GM21528 (cell line): ENCODE measurements around the gene THSD7B.

ENCODE experiments used
- ATAC-seq: cut with Tn5 transposase; IDR thresholded peaks from one replicate; pipeline ENCODE4 v1.9.1; 2021; ENCODE audit warnings: mild to moderate bottlenecking, moderate library complexity; ENCODE audit not compliant: unreplicated experiment, low FRiP score

The THSD7B gene

DNA sequence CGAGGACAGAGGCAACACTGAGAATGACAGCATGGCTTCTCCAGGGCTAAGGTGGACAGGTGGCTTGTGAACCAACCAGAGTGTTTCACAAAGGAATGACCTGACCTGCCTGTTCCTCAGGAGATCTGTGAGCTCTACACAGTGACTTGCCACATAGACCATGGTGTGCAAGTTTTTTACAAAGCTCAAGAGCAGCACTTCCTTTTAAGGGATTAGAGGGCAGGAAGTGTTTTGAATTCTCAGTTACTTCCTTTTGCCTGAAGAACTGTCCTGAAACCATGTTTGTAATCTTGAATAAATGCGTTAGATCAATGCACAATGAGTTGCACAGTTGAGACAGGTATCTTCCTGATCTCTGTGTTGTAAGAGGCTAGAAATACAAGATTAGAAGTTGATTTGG is 421.9 kb downstream of the THSD7B start:
- no peak for ATAC-seq

DNA sequence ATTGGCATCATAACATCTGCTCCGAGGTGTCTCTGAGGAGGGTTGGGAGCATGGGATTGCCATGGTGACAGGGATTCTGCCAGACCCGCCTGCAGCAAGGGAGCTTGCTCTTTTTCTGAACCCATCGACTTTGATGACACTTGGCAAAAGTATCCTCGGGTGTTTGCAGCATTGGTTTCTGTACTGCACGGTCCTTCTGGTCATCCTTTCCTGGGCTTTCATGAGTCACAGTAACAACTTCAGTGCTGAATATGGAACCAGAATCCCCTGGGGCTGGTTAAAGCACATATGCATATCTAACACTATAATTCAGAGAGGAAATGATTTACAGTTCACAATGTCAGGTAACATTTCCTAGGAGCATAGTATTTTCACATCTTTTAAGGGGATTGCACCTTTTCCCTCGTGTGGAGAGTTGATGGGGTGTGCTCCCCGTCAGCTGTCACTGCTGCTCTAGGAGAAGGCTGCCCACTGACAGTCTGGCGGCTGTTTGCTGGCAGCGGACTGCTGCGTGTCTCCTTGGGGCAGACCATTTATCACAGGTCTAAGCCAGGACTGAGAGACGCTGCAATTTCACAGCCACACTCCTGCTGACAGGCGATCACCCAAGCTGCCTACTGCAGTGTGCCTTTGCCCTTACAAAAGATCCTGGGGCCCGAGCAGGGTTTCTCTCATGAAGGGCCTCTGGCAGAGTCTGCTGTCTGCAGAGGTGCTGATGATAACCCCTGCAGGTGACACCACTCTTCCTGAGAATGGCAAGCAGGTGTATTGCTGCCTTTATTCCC is 425.3 kb downstream of the THSD7B start:
- ATAC-seq = no peak

DNA sequence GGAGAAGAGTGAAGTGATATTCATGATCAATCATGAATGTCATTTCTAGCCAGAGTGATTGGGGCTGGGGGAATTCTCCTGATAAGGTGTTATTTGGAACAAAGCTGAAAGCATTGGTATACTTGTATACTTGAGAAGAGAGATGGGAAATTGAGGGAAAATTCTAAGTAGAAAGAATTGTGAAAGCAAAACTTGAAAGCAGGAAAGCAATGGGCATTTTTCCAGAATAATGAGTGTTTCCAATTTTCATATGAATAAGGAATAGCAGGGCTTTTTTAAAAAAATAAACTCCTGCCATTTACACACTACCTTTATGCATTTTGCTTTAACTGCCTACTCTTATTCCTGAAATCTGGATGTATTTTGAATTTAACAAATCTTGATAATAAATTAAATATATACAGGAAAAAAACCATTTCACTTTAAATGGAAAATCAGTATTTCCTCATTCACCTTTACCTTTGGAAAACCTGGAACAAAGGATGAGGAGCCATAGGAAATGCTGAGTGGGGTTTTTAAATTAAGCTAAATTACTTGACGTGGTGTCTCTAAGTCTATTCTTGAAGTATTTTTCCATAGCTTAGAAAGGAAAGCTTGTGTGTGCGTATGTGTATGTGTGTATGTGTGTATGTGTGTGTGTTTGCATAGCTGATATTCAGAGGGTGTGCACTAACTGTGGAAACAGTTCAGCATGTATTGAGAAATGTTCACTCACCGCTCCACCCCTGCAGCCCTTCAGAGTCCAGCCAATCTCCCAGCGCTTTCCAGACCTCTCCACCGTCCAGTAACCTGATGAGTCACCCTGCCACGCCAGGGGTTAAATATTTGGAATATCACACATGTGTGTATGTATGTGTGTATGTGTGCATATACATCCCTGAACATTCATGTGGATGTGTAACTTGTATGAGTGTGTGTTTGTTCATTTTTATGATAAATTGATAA is 427.3 kb downstream of the THSD7B start:
- ATAC-seq = no peak

DNA sequence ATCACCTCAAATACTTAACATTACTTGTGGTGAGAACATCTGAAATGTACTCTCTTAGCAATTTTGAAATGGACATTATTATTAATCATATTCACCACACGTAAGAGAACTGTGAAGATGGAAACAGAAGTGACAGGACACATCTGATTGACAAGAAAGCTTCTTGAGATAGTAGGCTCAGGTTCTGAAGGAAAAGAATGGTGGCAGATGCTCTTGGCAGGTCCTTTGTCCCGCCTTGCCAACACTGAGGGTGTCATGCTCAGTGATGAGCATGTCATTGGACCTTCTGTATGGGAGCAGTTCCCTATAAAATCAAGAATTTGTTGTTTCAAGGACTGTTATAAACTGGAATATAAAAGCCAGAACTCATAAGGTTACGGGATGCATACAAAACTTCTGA is 428.1 kb downstream of the THSD7B start:
- ATAC-seq = no peak

DNA sequence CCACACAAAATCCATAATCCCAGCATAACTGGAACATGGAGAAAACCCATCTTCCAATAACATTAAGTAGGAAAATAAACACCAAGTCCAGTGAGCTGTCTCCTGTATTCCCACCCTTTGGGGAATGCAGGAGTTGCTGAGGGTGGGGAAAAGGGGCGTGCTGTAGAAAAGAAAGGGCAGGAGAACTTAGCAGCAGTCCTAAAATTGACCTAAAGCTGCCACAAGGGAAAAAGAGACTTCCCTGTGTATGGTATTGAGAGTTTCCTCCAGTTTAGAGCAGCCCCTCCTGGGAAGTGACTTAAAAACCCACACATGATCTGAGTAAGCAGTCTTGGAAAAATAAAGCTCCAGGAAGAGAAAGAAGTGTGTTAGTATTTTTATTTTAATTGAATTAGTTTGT is 428.8 kb downstream of the THSD7B start:
- no peak for ATAC-seq

DNA sequence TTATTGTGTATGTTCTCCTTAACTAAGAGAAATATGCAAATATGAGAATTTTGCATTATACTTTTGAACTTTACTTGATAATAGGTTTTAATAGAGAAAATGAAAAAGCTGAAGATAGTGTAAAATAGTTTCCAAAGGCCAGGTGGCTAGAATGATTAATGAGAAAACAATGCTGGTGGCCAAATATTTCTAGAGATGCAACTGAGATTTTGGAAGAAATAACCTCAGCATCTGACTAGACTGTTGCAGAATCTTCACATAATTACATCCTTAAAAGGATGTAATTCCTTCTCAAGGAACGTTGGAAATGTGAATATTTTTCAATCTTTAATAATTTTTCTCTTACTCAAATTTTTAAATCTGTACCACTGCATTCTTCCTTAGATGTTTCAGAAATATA is 434.4 kb downstream of the THSD7B start:
- no peak for ATAC-seq

DNA sequence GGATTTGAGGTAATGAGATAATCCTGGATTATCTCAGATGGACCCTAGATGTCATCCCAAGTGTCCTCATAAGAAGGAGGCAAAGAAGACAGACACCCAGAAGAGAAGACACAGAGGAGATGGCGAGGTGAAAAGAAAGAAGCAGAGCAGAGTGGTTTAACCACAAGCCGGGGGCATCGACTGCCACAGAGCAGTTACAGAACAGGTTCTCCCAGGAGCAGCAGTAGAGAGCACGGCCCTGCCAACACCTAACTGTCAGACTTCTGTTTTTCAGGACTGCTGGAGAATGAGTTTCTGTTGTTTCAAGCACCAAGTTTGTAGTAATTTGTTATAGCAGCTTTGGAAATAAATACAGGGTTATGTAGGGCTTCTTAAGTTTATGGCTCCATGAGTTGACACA is 437.0 kb downstream of the THSD7B start:
- no peak for ATAC-seq

DNA sequence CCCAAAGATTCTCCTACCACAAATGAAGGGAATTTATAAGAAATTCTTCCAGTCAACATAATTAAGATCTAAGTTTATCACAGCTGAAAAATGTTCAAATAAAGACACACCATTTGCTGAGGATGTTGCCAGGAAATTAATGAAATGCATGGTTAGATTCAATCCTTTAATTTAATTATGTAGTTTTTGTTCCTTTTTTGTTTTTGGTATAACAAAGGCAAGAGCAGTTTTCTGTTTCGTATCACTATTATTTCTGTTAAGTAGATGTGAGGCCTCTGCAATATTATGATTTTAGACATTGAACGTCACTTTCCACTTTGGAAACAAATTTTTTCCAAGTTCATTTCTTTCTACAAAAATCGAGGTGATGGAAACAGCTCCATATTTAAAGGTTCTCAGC is 440.0 kb downstream of the THSD7B start:
- ATAC-seq = no peak

DNA sequence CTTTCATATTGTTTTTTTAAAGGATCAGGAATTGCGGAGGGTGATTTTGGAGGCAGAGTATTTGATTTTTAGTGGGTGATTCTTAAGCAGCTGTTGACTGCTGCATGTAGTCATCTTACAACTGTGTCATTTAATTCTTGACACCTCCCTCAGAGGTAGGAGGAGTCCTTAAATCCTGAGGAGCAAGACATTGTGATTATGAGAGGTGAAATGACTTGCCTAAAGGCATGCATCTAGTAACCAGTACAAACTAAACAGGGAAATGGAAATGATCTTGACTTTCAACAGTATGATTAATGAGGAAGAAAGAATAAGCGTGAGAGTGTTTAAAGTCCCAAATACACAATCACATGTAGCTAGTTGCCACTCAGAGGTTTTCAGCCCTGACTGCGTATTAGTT is 440.7 kb downstream of the THSD7B start:
- ATAC-seq = no peak

DNA sequence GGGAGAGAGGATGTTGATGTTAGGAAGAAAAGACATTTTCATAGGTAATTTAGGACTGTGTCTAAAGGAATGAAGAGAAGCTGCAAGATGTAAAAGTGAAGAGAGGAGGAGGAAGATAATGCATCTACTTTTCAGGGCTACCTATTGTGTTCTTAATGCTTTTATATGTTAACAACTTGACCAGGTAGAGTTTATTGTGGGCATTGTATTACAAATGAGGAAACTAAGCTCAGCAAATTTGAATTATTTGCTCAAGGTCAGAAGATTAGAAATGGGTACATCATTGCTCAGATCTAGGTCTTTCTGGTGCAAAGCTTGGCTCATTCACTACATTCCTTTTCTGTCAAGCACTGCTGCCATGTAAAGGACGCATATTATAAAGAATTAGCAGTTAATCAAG is 441.7 kb downstream of the THSD7B start:
- ATAC-seq = no peak

DNA sequence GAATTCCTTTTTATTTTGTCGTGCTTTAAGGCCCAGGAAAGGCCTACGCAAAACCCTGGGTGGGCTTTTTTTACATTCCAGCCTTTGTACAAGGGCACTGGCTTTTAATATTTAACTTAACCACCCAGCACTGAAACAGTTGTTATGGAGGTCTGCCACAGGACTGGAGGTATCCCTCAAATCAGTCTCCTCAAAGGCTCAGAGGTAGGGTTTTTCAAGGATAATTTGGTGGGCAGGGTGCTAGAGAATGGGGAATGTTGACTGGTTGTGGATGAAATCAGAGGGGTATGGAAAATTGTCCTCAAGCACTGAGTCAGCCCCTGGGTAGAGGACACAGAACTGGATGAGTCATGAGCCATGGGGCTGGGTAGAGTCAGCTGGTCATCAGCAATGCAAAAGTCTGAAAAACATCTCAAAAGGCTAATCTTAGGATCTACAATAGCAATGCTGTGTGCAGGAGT is 443.1 kb downstream of the THSD7B start:
- no peak for ATAC-seq

DNA sequence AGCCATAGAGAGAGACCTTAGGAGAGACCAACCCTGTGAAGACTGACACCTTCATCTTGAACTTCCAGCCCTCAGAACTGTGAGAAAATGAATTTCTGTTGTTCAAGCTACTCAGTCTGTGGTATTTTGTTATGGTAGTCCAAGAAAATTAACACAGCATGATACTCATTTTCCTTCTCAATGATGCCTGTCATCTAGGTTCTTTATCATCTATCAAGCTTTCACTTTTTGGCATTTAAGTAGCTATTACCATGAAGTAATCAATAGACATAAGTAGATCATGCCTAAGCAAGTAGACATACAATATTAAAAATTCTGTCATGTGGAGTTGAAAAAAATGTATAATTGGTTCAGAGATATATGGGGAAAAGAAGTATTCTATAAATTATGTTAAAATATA is 444.7 kb downstream of the THSD7B start:
- ATAC-seq = no peak

DNA sequence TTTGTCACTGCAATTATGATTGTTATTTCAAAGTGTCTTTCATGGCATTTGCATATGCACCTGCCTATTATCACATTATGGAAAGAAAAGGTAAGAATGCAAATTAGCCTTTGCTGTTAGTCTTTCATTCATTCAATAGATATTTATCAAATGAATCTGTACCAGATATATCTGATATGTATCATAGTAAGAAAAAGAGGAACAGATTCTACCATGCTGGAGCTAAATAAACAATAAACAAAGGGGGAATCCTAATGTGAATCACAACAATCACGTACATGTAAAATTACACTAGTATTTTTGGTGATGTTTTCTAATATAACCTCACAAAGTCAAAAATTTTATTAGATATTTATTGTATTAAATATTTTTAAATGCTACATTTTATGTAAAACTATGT is 446.4 kb downstream of the THSD7B start:
- no peak for ATAC-seq

DNA sequence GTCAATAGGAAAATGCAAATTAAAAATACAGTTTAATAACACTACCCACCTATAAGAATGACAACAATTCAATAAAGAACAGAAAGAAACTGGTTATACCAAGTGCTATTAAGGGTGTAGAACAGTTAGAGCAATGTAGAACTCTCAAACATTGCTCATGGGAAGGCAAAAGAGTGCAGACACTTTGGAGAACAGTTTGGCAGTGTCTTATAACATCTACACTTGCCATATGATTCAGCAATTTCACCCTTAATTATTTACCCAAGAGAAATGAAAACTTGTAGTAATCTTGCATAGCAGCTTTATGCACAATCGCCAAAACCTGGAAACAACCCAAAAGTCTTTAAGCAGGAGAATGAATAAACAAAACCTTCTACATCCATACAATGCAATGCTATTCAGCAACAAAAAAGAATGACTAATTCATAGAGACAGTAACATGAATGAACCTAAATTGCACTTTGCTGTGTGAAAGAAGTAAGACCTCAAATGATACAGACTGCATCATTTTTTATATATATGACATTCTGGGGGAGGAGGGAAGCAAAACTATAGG is 455.2 kb downstream of the THSD7B start:
- no peak for ATAC-seq

DNA sequence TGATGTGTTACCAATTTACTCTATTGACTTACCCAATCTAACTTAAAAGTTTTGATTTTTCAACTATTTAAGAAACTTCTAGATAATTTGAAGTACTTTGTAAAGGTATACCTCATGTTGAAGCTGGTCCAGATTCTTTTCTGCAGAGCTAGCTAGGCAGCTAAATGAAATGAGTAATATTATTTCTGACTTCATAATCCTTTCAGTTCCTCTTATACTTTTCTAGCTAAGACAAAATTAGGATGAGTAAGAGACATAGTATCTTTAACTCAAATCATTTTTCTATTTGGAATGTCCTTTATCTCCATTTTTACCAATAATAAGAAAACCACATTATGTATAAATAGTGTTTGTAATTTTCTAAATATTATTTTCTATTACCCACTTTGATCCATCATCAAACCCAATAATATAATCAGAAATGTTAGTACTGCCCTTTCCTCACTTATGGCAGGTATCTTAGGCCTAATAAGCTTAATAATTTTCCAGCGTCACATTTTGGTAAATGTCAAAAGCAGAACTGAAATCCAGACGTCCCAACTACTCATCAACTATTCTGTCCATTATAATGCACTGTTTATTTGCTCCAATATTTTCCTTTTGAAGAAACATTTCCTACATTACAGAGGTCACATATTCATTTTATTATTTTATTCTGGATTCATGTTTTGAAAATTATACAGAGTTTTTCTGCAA is 456.6 kb downstream of the THSD7B start:
- ATAC-seq = no peak

DNA sequence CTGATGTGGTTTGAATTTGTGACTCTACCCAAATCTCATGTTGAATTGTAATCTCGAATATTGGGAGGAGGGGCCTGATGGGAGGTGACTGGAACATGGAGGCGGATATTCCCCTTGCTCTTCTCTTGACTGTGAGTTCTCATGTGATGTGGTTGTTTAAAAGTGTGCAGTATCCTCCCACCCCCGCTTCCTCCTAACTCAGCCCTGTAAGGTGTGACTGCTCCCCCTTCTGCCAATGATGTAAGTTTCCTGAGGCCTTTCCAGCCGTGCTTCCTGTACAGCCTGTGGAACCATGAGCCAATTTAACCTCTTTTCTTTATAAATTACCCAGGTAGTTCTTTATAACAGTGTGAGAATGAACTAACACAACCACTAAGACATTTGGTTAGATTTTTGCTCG is 458.4 kb downstream of the THSD7B start:
- ATAC-seq = no peak

DNA sequence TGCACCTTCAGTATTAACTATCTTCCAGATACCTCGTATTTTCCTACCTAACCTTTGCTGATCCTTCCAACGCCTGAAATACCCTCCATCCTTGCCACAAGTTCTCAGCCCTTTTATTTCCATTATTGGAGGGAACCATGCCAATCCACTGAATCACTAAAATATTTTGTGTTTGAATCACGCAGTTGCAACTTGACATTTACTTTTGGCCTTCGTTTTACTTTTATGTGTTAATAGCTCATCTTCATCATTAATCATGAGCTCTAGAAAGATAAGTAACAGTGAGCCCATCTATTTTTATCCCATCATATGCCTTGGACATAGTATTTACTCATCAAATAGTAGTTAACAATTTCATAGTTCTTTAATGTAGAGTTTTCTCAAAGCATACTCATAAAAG is 463.2 kb downstream of the THSD7B start:
- ATAC-seq = no peak

DNA sequence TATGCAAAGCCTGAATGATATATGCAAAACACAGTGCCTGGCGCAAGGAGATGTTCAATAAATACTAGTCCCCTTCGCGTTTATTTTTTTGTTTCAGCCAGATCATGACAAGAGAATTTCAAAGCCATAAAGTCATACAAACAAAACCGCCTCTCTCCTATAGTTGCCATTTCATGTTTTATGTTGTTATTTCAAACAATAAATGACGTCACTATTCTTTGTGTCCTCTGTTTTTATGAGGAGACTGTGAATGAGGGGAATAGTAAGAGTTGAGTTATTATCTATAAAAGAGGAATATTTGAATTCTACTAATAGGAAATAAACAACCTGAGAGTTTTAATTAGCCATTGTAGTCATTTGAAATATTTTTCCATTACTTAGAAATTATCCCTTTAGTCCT is 464.5 kb downstream of the THSD7B start:
- no peak for ATAC-seq

DNA sequence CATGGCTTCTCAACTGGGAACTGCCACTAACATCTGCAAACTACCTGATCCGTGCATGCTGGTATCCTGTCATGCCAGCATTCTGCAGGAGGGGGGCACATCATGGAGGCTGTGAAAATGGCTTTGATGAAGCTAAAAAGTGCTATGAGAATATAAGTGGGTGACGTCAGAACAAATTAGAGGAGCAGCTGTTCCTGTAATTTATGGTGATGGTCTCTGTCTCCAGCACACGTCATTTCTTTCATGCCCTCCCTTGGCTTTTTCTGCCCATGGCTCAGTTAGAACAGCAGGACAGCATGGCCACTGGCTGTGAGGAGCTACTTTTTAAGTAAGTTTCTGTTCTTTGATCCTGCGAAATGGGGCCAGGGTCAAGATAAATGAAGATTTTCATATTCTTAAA is 466.3 kb downstream of the THSD7B start:
- ATAC-seq = no peak

DNA sequence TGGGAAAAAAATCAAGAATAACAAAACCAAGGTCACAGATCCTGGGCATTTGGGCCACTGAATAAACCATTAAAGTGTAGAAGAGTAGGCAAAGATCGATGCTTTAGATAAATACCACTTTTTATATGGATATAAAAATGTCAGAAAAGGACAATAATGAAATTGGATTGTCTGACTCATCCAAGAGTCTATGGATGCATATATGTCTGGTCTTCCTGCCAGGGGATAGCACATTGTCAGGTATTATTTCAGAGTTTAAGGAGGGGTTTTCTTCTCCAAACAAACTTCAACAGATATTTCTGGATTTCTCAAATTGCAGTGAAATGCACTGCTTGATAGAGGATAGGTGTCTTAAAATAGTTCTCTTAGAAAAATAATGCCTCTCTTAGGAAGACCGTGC is 466.7 kb downstream of the THSD7B start:
- no peak for ATAC-seq

DNA sequence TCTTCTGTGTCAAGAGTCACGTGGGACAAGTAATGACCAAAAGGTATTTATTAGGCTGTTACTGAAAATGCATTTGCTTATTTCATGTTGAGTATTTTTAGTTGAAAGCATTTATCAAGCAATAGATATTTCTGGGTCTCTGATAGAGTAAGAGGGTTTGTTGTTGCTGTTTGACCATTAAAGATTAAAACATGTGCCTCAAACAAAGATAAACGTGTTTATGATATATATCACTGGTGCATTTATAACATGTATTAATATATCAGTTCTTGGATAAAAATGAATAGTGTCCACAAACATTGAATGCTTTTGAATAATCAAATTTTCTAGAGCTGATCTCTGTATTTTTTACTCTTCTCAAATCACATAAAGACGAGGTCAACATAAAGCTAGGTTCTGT is 467.7 kb downstream of the THSD7B start:
- no peak for ATAC-seq
